Activated naive CD4-positive, alpha-beta T cell treated with anti-CD3 and anti-CD28 coated beads, Interleukin-2, amount 10 ng/mL, durations not matched to agents 7 days and 5 days (primary cell): ENCODE results near the gene ACTMAP.
A peak's percentile ranks its signal among the peaks of the same experiment; 100 is the strongest.
"Not testable (repeated sequence)": the region's sequence is repeated elsewhere in the genome, so short reads cannot be mapped to it uniquely, and the experiment has no call there.

Source experiments
- CTCF ChIA-PET: fragments of 350-600 bp; sonication (Branson Sonifier 250); formaldehyde crosslinking; loops from one replicate; lab custom pipeline; 2021; ENCODE audit warnings: antibody characterized with exemption; lab: Charles Lee
- DNase-seq: peaks from one replicate; pipeline ENCODE4 v3.0.0-alpha.2; 2020
- H3K27ac Mint-ChIP-seq: one replicate; pipeline ENCODE4 v1.8.0; 2021; ENCODE audit warnings: mild to moderate bottlenecking, moderate library complexity, mixed read lengths
- H3K27me3 Mint-ChIP-seq: one replicate; pipeline ENCODE4 v1.8.0; 2021; ENCODE audit warnings: mild to moderate bottlenecking, mixed read lengths
- H3K36me3 Mint-ChIP-seq: one replicate; pipeline ENCODE4 v1.8.0; 2021; ENCODE audit warnings: mixed read lengths
- H3K4me1 Mint-ChIP-seq: one replicate; pipeline ENCODE4 v1.8.0; 2021; ENCODE audit warnings: mixed read lengths
- H3K4me3 Mint-ChIP-seq: one replicate; pipeline ENCODE4 v1.8.0; 2021; ENCODE audit warnings: mild to moderate bottlenecking, moderate library complexity, mixed read lengths
- H3K9me3 Mint-ChIP-seq: one replicate; pipeline ENCODE4 v1.8.0; 2021; ENCODE audit warnings: mixed read lengths

The ACTMAP gene

GRCh38 chr19:40781140-40781539, 30.9 kb upstream of the ACTMAP start:
- H3K27me3 Mint-ChIP-seq: no peaks in the 10 kb centered on the region
- H3K9me3 Mint-ChIP-seq: no peaks in the 10 kb centered on the region
- peaks cover 27% of the 10 kb centered on the region for H3K36me3 Mint-ChIP-seq
- CTCF ChIA-PET: no interaction called here
- no peak overlapping the region for H3K27ac Mint-ChIP-seq
- peaks cover 36% of the 10 kb centered on the region for H3K4me1 Mint-ChIP-seq
- no peak overlapping the region for H3K4me3 Mint-ChIP-seq
- no peak for DNase-seq

DNA sequence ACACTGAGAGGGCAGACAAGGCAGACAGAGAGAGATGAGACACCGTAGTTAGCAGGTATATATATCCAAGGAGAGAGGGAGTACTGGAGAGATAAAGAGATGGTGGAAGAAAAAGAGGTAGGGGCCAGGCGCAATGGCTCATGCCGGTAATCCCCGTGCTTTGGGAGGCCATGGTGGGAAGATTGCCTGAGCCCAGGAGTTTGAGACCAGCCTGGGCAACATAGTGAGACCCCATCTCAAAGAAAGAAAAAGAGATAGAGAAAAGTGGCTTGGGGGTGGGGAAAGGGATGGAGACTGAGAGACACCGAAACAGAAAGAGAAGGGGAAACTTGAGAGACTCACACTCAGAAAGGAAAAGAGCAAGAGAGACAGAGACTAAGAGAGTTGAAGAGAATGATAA, 30.3 kb upstream of the ACTMAP start:
- CTCF ChIA-PET: interaction anchor here (3.0 kb wide), 1 partner anchor 17 kb away, joined by 24 read pairs; the partner anchor contains the start of gene EGLN2
- no peak for DNase-seq
- no peaks in the 10 kb centered on the region for H3K9me3 Mint-ChIP-seq
- peaks cover 36% of the 10 kb centered on the region for H3K4me1 Mint-ChIP-seq
- no peak overlapping the region for H3K4me3 Mint-ChIP-seq
- no peaks in the 10 kb centered on the region for H3K27me3 Mint-ChIP-seq
- H3K27ac Mint-ChIP-seq: no peak overlapping the region
- peaks cover 27% of the 10 kb centered on the region for H3K36me3 Mint-ChIP-seq

- no peaks in the 10 kb centered on the region for H3K9me3 Mint-ChIP-seq
- peak overlapping the region; percentile 100 for H3K27ac Mint-ChIP-seq
- H3K4me1 Mint-ChIP-seq: peaks cover 35% of the 10 kb centered on the region
- H3K36me3 Mint-ChIP-seq: peaks cover 25% of the 10 kb centered on the region
- peak overlapping the region; percentile 99 for H3K4me3 Mint-ChIP-seq
- DNase-seq: no peak
- CTCF ChIA-PET: interaction anchor here (1.2 to 3.8 kb wide), 9 partner anchors 13 to 144 kb away, joined by 3 to 24 read pairs (median 6); partner anchors contain the start of genes ACTMAP and EGLN2
- H3K27me3 Mint-ChIP-seq: no peaks in the 10 kb centered on the region
Observed at GRCh38 chr19:40778706-40779284, 28.5 kb upstream of the ACTMAP start.

DNA sequence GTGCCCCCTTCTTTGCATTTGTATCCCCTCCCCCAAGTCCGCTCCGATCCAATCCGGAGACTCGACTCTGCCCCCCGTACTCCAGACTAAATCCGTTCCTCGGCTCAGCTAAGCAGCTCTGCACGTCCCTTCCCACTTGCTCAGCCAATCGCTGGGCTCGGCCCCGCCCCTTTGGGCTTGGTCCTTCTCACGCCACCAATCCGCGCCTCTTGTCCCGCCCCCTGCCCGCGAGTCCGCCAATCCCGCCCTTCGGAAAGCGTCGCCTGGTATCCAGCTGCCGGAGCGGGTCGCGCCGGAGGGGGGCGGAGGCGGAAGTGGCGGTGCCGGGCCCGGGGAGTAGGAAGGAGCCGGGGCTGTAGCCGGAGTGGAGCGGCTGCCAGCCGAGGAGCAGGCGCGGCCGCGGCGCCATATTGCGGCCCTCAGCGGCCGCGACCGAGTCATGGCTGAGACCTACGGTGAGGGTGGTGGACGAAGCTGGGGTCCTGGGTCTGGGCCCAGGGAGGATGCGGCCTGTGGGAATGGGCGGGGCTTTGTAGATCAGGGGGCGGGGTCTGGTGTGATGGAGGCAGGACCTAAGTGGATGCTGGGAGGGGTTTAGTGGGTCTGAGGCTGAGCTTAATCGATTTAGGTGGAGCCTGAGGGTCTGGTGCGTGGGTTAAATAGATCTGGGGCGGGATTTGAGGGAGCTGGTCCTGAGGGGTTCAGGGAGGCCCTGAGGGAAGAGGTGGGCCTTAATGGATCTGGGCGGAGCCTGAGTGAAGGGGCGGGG, 27.8 kb upstream of the ACTMAP start, which contains the start of gene RAB4B:
Gene RAB4B, plus strand, starts transcription at position 311 of the 769 bp plus-strand sequence. Its CDS starts 129 bp downstream, at position 440.
- H3K36me3 Mint-ChIP-seq: peaks cover 21% of the 10 kb centered on the region
- H3K4me3 Mint-ChIP-seq: peak within 1 kb of the TSS; percentile 99
- no peaks in the 10 kb centered on the region for H3K27me3 Mint-ChIP-seq
- H3K4me1 Mint-ChIP-seq: peaks cover 35% of the 10 kb centered on the region
- H3K27ac Mint-ChIP-seq: peak within 1 kb of the TSS; percentile 100
- no peaks in the 10 kb centered on the region for H3K9me3 Mint-ChIP-seq
- CTCF ChIA-PET: interaction anchor here (1.0 to 3.8 kb wide), 11 partner anchors 12 to 143 kb away, joined by 3 to 24 read pairs (median 6); partner anchors contain the start of genes ACTMAP and EGLN2
- peak; percentile 100 for DNase-seq

DNA sequence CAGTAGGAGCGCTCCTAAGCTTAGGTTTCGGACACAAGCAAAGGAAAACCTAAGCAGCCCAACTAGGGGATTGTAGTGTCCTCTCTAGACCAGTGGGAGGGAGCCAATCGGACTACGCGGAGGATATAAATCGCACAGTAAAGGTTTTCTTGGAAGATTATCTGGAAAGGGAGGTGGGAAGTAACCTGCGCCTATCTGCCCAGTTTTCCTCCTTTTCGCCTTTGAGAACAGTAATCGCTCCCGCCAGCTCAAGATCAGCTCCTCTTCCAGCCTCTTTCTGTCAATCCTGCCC, 27.3 kb upstream of the ACTMAP start:
- CTCF ChIA-PET: interaction anchor here (1.0 to 3.8 kb wide), 10 partner anchors 15 to 143 kb away, joined by 3 to 24 read pairs (median 6); partner anchors contain the start of genes ACTMAP and EGLN2
- no peaks in the 10 kb centered on the region for H3K9me3 Mint-ChIP-seq
- H3K27me3 Mint-ChIP-seq: no peaks in the 10 kb centered on the region
- no peak for DNase-seq
- H3K36me3 Mint-ChIP-seq: peaks cover 20% of the 10 kb centered on the region
- peak overlapping the region; percentile 100 for H3K27ac Mint-ChIP-seq
- H3K4me1 Mint-ChIP-seq: peaks cover 35% of the 10 kb centered on the region
- H3K4me3 Mint-ChIP-seq: peak overlapping the region; percentile 99

- Mint-ChIP-seq H3K36me3 (peaks cover 19% of the 10 kb centered on the region), H3K27me3 (no peaks in the 10 kb centered on the region)
Observed at GRCh38 chr19:40776932-40777644, 26.8 kb upstream of the ACTMAP start.

GRCh38 chr19:40776364-40776763, 26.1 kb upstream of the ACTMAP start:
- peaks cover 3% of the 10 kb centered on the region for H3K9me3 Mint-ChIP-seq
- no peak for DNase-seq
- peaks cover 18% of the 10 kb centered on the region for H3K36me3 Mint-ChIP-seq
- CTCF ChIA-PET: interaction anchor here (1.4 to 3.8 kb wide), 4 partner anchors 26 to 43 kb away, joined by 3 to 23 read pairs (median 6); partner anchors contain the start of gene ACTMAP
- H3K4me3 Mint-ChIP-seq: no peak overlapping the region
- H3K27me3 Mint-ChIP-seq: no peaks in the 10 kb centered on the region
- peaks cover 39% of the 10 kb centered on the region for H3K4me1 Mint-ChIP-seq
- peak overlapping the region; percentile 100 for H3K27ac Mint-ChIP-seq

More at GRCh38 chr19:40776932-40777644, 26.8 kb upstream of the ACTMAP start:
- no peaks in the 10 kb centered on the region for H3K9me3 Mint-ChIP-seq
- DNase-seq: peak; percentile 96
- H3K4me1 Mint-ChIP-seq: peaks cover 35% of the 10 kb centered on the region
- peak overlapping the region; percentile 100 for H3K27ac Mint-ChIP-seq
- H3K4me3 Mint-ChIP-seq: peak overlapping the region; percentile 99
- CTCF ChIA-PET: interaction anchor here (1.0 to 3.8 kb wide), 9 partner anchors 16 to 115 kb away, joined by 3 to 24 read pairs (median 7); partner anchors contain the start of genes ACTMAP and EGLN2

DNA sequence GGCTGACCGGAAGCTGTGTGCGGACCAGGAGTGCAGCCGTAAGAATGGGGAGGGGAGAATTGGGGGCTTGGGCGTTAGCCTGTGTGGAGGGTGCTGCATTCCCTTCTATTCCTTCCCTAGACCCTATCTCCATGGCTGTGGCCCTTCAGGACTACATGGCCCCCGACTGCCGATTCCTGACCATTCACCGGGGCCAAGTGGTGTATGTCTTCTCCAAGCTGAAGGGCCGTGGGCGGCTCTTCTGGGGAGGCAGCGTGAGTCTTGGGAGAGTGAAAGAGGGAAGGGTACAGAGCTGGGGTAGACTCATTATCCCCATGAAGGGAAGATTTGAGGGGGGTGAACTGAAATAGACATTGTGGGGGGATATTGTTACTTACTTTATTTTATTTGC, 25.4 kb upstream of the ACTMAP start:
- Mint-ChIP-seq H3K27ac (no peak overlapping the region), H3K9me3 (peaks cover 9% of the 10 kb centered on the region), H3K4me1 (peaks cover 44% of the 10 kb centered on the region), H3K36me3 (peaks cover 21% of the 10 kb centered on the region), H3K4me3 (no peak overlapping the region), H3K27me3 (no peaks in the 10 kb centered on the region)
- CTCF ChIA-PET: interaction anchor here (3.8 kb wide), 1 partner anchor 31 kb away, joined by 23 read pairs; no protein-coding TSS in a partner anchor
- no peak for DNase-seq

GRCh38 chr19:40774916-40775631, 24.8 kb upstream of the ACTMAP start, which contains the start of gene MIA:
MIA (plus strand) TSS chr19:40775521; CDS start chr19:40775543, 22 bp downstream.
- H3K4me1 Mint-ChIP-seq: peaks cover 42% of the 10 kb centered on the region

GRCh38 chr19:40771101-40771862, 21.0 kb upstream of the ACTMAP start:
- peaks cover 17% of the 10 kb centered on the region for H3K4me1 Mint-ChIP-seq
- CTCF ChIA-PET, DNase-seq, H3K4me3 Mint-ChIP-seq, H3K27ac Mint-ChIP-seq, H3K27me3 Mint-ChIP-seq, H3K9me3 Mint-ChIP-seq: not testable (repeated sequence)
- peaks cover 28% of the 10 kb centered on the region for H3K36me3 Mint-ChIP-seq

More at GRCh38 chr19:40774916-40775631, 24.8 kb upstream of the ACTMAP start, which contains the start of gene MIA:
- Mint-ChIP-seq H3K27ac (peak within 1 kb of the TSS; percentile 100), H3K36me3 (peaks cover 20% of the 10 kb centered on the region), H3K9me3 (peaks cover 9% of the 10 kb centered on the region), H3K4me3 (no peak within 1 kb of the TSS), H3K27me3 (no peaks in the 10 kb centered on the region)
- no peak for DNase-seq
- CTCF ChIA-PET: no interaction called here

GRCh38 chr19:40768869-40769268, 18.6 kb upstream of the ACTMAP start:
- Mint-ChIP-seq H3K9me3 (peaks cover 9% of the 10 kb centered on the region), H3K4me3 (no peak overlapping the region), H3K27ac (no peak overlapping the region), H3K4me1 (peaks cover 36% of the 10 kb centered on the region), H3K36me3 (peaks cover 48% of the 10 kb centered on the region), H3K27me3 (no peaks in the 10 kb centered on the region)
- DNase-seq: no peak
- CTCF ChIA-PET: no interaction called here

DNA sequence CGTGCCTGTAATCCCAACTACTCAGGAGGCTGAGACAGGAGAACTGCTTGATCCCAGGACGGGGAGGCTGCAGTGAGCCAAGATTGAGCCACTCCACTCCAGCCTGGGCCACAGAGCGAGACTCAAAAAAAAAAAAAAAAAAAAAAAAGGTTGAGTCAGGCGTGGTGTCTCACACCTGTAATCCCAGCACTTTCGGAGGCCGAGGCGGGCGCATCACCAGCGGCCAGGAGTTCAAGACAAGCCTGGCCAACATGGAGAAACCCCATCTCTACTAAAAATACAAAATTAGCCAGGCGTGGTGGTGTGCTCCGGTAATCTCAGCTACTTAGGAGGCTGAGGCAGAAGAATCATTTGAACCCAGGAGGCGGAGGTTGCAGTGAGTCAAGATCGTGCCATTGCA, 16.1 kb upstream of the ACTMAP start:
- H3K27ac Mint-ChIP-seq, H3K27me3 Mint-ChIP-seq, DNase-seq, H3K4me3 Mint-ChIP-seq, H3K9me3 Mint-ChIP-seq: not testable (repeated sequence)
- H3K36me3 Mint-ChIP-seq: peaks cover 64% of the 10 kb centered on the region
- CTCF ChIA-PET: interaction anchor here (1.0 kb wide), 1 partner anchor 13 kb away, joined by 4 read pairs; no protein-coding TSS in a partner anchor
- H3K4me1 Mint-ChIP-seq: peaks cover 51% of the 10 kb centered on the region

DNA sequence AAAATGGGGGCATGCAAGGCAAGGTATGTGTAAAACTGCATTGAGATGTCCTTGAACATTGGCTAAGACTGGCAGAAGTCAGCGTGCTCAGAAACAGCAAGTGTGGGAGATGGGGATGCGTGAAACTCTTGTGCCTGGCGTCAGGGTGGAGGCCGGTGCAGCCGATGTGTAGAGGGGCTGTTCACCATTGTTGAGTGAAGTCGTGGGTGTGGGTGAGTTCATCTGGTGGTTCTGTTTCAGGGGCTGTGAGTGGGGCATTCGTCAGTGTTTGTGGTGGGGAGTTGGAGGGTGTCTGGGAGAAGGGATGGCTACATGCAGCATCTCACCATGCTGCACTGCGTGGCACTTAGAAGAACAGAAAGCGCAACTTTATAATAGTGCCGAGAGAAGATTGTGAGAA, 13.7 kb upstream of the ACTMAP start:
- Mint-ChIP-seq H3K36me3 (peaks cover 63% of the 10 kb centered on the region), H3K4me1 (peaks cover 47% of the 10 kb centered on the region), H3K27me3 (no peaks in the 10 kb centered on the region), H3K9me3 (no peaks in the 10 kb centered on the region), H3K27ac (peak overlapping the region; percentile 2), H3K4me3 (no peak overlapping the region)
- CTCF ChIA-PET: no interaction called here
- DNase-seq: no peak
